Calu3 (cell line): Measurements from ENCODE around the gene SLC39A9. TPM values are rescaled to one million over a fixed set of nuclear protein-coding genes. Genes with fewer than 3 reads are reported as not detected.

Experiments
- BruUV-seq: library from RNA; stranded (reverse); fragments of 400-500 nt; replicated peaks from 2 replicates; lab custom pipeline; 2021; lab: Mats Ljungman, UMichigan
- CTCF ChIA-PET: fragments of 300-600 bp; sonication (Branson Sonifier 250); formaldehyde crosslinking; loops from one replicate; lab custom pipeline; 2022; ENCODE audit warnings: antibody characterized with exemption; lab: Charles Lee
- DNase-seq: peaks from one replicate; pipeline ENCODE4 v3.0.0; 2022
- H3K27ac Mint-ChIP-seq: one replicate; pipeline ENCODE4 v1.8.0; 2022; ENCODE audit warnings: mixed read lengths; ENCODE audit not compliant: unreplicated experiment
- H3K27me3 Mint-ChIP-seq: one replicate; pipeline ENCODE4 v1.8.0; 2022; ENCODE audit warnings: mixed read lengths; ENCODE audit not compliant: unreplicated experiment
- H3K36me3 Mint-ChIP-seq: one replicate; pipeline ENCODE4 v1.8.0; 2022; ENCODE audit warnings: mild to moderate bottlenecking, moderate library complexity, mixed read lengths; ENCODE audit not compliant: insufficient read depth, unreplicated experiment
- H3K4me1 Mint-ChIP-seq: one replicate; pipeline ENCODE4 v1.8.0; 2022; ENCODE audit warnings: mild to moderate bottlenecking, low read depth, mixed read lengths; ENCODE audit not compliant: unreplicated experiment
- H3K4me3 Mint-ChIP-seq: one replicate; pipeline ENCODE4 v1.8.0; 2022; ENCODE audit warnings: mild to moderate bottlenecking, low read depth, moderate library complexity, mixed read lengths; ENCODE audit not compliant: unreplicated experiment
- H3K9me3 Mint-ChIP-seq: one replicate; pipeline ENCODE4 v1.8.0; 2022; ENCODE audit warnings: low read depth, mixed read lengths; ENCODE audit not compliant: unreplicated experiment
- intact Hi-C: fragments of 100-400 bp; cut with micrococcal nuclease; formaldehyde crosslinking; loops from one replicate; pipeline ENCODE4 v1.10.0; 2022; ENCODE audit not compliant: unreplicated experiment
- total RNA-seq: library from RNA; stranded (reverse); gene quantifications from 2 replicates; pipeline ENCODE4 v1.2.3, GENCODE V29; 2022
- TF ChIP-seq, protein P1 (sequence below): fragments of 200-600 bp; IDR thresholded peaks from one replicate; pipeline ENCODE4 v1.8.0; 2022; ENCODE audit warnings: antibody characterized with exemption; ENCODE audit not compliant: unreplicated experiment

SLC39A9 gene
- total RNA-seq, 1 experiment from 2014 or later = 94.7 TPM

DNA sequence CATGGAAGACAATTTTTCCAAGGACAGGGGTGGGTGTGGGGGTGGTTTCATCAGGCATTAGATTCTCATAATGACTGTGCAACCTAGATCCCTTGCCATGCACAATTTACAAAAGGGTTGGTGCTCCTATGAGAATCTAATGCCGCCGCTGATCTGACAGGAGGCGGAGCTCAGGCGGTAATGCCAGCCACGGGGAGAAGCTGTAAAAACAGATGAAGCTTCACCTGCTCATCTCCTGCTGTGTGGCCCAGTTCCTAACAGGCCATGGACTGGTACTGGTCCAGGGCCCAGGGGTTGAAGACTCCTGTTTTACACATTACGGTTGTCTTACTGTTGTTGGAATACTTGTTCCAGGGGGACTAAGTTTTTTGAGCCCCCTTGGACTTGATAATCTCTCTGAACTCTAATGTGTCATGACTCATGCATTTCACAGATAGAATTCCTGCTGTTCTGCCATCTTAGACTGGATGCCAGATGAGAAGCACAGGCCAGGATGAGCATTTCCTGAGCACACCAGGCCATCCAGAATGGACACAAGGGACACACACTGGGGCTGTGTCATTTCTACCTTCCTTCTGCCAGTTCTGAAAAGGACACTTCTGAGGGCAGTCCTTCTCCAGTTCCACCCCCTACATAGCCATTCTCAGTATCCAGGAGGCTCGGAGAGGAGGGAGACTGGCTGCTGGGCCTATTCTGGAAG, 91.9 kb downstream of the SLC39A9 start:
- Mint-ChIP-seq H3K27ac (no peak overlapping the region), H3K4me1 (no peaks in the 10 kb centered on the region), H3K9me3 (no peaks in the 10 kb centered on the region), H3K4me3 (no peak overlapping the region), H3K27me3 (peaks cover 92% of the 10 kb centered on the region), H3K36me3 (no peaks in the 10 kb centered on the region)
- intact Hi-C loops = no loop called here
- DNase-seq = no peak
- CTCF ChIA-PET = no interaction called here
- no TSS peak for BruUV-seq
- TF ChIP-seq, protein P1, sequence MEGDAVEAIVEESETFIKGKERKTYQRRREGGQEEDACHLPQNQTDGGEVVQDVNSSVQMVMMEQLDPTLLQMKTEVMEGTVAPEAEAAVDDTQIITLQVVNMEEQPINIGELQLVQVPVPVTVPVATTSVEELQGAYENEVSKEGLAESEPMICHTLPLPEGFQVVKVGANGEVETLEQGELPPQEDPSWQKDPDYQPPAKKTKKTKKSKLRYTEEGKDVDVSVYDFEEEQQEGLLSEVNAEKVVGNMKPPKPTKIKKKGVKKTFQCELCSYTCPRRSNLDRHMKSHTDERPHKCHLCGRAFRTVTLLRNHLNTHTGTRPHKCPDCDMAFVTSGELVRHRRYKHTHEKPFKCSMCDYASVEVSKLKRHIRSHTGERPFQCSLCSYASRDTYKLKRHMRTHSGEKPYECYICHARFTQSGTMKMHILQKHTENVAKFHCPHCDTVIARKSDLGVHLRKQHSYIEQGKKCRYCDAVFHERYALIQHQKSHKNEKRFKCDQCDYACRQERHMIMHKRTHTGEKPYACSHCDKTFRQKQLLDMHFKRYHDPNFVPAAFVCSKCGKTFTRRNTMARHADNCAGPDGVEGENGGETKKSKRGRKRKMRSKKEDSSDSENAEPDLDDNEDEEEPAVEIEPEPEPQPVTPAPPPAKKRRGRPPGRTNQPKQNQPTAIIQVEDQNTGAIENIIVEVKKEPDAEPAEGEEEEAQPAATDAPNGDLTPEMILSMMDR = no peak

DNA sequence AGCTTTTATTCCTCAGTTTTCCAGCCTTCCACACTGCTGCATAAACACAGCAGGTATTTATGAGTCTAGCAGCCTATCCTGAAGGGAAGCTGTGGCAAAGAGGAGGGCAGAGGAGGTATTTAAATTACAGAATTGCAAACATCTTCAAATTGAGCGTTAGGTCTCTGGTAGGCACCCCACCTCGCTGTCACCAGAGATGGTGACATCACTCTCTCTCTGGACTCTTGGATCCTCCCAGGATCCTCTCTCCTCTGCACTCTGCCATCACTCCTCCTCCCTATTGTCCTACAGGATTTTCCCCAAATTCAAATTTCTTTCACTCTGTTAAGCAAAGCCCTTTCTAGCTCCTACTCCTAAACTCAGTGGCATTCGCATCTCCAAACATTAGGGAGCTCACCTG, 92.7 kb downstream of the SLC39A9 start:
- no TSS peak for BruUV-seq
- no peak overlapping the region for H3K4me3 Mint-ChIP-seq
- intact Hi-C loops = no loop called here
- H3K27me3 Mint-ChIP-seq = peaks cover 92% of the 10 kb centered on the region
- H3K4me1 Mint-ChIP-seq = no peaks in the 10 kb centered on the region
- no peaks in the 10 kb centered on the region for H3K9me3 Mint-ChIP-seq
- CTCF ChIA-PET = no interaction called here
- no peak for DNase-seq
- no peaks in the 10 kb centered on the region for H3K36me3 Mint-ChIP-seq
- no peak overlapping the region for H3K27ac Mint-ChIP-seq
- TF ChIP-seq, protein P1 = no peak

DNA sequence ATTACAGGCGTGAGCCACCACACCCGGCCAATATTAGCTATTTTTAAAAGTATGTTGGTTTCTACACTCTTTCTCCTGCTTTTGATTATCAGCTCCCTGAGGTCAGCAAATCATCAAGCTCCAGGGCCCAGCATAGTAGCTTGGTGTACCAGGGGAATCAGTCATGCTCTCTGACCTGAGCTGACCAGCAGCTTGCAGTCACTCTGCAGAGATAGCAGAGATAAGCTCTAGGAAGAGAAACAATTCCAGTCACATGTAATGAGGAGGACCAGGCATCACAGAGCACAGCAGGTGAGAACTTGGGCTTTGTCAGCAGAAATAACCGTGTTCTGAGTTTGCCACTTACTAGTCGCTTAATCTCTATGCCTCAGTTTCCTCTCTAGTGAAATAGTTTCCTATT, 94.5 kb downstream of the SLC39A9 start:
- no TSS peak for BruUV-seq
- Mint-ChIP-seq H3K4me3 (no peak overlapping the region), H3K27ac (no peak overlapping the region), H3K27me3 (peaks cover 76% of the 10 kb centered on the region), H3K36me3 (no peaks in the 10 kb centered on the region), H3K4me1 (no peaks in the 10 kb centered on the region), H3K9me3 (no peaks in the 10 kb centered on the region)
- TF ChIP-seq, protein P1 = no peak
- DNase-seq = no peak
- CTCF ChIA-PET = interaction anchor here (2.1 kb wide), 1 partner anchor 9 kb away, joined by 6 read pairs; no protein-coding TSS in a partner anchor
- intact Hi-C loops = no loop called here

DNA sequence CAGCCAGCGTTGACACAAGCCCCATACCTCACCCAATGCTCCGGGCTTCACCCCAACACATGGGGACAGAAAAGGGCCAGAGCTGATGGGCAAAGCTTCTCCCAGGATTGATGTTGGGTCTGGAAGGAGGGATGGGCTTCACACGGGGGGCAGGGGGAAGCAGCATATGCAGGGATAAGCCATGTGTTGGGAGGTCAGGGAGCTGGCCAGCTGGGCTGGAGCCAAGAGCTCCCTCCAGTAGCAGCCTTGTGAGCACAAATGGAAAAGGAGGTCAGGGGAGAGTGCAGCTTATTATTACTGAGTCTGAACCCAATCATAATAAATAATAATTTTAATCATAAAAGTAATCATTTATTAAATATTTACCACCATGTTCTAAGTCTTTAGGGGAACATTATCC, 95.3 kb downstream of the SLC39A9 start:
- H3K4me3 Mint-ChIP-seq = no peak overlapping the region
- no TSS peak for BruUV-seq
- no peaks in the 10 kb centered on the region for H3K4me1 Mint-ChIP-seq
- no peak for DNase-seq
- no peaks in the 10 kb centered on the region for H3K9me3 Mint-ChIP-seq
- peaks cover 69% of the 10 kb centered on the region for H3K27me3 Mint-ChIP-seq
- H3K36me3 Mint-ChIP-seq = no peaks in the 10 kb centered on the region
- intact Hi-C loops = no loop called here
- no peak overlapping the region for H3K27ac Mint-ChIP-seq
- TF ChIP-seq, protein P1 = no peak
- CTCF ChIA-PET = interaction anchor here (1.0 to 2.1 kb wide), 3 partner anchors 8 to 24 kb away, joined by 3 to 6 read pairs (median 5); no protein-coding TSS in a partner anchor
